ENCODE measurements around the gene RASGRF2.
"Not testable (repeated sequence)": the region's sequence is repeated elsewhere in the genome, so short reads cannot be mapped to it uniquely, and the experiment has no call there.

Gene RASGRF2

DNA sequence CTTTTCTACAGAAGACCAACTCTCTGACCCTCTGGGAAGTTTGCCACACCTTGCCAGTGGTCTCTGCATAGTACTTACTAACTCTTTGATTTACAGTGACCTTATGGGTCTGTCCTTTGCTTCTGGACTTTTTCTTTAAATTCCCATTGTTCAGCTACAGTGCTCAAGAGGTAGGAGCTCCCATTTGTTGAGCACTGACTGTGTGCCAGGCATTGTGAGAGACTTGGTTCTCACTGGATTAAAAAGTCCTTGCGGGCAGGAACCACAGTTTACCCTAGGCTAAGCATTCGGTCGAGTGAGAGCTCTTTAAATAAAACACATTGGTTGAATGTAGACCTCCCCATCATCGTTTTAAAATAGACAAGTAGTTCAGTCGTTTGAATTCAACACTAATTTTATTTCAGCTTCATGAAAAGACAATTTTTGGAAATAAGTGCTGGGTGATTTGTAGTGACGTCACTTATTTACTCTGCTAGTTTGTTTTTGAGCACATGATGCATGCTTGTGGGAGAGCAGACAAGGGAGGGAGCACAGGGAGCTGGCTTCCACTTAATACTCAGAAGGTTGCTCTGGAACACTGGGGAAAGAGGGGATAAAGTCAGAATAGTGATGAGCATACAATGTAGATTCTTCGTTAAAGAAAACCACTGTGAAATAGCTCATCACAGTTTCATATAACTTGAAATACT, 27.1 kb downstream of the RASGRF2 start:
- DNase-seq = no peak

- no peak for DNase-seq
Measured at GRCh38 chr5:80988419-80988935, 28.3 kb downstream of the RASGRF2 start.

DNA sequence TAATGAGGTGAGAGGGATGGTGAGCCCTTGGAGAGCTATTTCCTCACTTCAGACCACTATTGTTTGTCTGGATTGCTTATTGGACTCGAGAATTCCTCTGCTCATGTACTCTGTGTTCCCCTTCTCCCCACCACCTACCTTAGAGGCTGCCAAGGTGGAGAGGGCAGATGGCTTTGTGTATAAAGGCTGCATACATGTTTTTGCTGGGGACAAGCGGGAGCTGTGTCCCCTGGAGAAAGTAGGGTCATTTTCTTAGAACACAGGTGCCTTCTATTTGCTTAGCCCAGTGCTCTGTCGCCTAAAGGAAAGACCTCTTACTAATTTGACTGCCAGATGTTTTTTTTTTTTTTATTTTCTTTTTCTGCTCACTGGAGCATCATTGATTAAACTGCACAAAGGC, 29.7 kb downstream of the RASGRF2 start:
- DNase-seq = no peak

- DNase-seq = no peak
Measured at GRCh38 chr5:80990527-80990926, 30.4 kb downstream of the RASGRF2 start.

DNA sequence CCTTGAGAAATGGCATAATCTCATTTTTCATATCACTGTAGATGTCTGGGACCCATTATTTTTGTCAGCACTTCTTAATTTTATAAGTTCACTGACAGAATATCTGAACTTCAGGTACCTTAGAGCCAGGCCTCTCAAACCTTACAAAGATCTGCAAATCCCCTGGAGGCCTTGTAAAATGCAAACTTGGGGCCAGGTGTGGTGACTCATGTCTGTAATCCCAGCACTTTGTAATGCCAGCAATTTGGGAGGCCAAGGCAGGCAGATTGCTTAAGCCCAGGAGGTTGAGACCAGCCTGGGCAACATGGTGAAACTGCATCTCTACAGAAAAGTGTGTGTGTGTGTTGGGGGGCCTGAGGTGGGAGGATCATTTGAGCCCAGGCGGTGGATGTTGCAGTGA, 30.8 kb downstream of the RASGRF2 start:
- DNase-seq = no peak

DNA sequence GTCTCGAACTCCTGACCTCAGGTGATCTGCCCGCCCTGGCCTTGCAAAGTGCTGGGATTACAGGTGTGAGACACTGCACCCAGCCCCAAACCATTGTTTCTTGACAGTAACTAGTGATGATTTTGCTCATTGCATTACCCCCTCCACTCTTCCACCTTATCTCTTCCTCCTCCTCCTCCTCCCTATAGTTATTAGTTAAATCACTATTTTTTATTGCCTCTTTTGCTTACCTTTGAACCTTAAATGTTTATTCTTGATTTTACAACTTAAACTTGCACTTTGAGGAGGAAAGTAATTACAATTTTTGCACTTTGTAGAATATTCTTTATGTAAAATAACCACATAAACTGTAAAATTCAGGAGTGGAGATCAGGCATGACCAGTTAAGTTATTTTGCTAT, 35.7 kb downstream of the RASGRF2 start:
- DNase-seq = no peak

GRCh38 chr5:80998590-80998979, 38.4 kb downstream of the RASGRF2 start:
- no peak for DNase-seq

DNA sequence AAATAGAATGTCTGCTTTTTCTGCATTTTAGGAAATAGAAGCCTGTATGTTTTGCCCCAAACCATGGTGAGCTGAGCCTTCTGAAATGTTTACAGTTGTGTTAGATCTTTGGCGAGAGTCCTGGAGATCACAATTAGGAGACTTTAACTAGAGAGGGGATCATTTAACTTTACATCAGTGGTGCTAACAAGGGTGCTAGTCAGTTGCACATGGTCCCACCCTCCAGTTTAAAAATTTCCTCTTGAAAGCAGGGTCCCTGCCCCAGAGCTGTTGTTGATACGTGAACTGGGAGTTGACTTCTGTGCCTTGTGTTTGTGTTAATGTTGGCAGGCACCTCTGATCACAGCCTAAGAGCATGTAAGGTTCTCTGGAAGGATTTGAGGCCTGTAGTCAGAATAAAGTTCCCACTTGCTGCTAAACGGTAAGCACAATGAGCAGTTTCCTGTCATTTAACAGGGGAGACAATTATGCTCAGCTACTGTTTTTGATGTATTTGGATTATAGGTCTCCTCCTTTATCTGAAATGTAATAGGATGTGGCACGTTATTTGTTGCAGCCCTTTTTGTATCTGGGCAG, 43.7 kb downstream of the RASGRF2 start:
- no peak for DNase-seq

- no peak for DNase-seq
Measured at GRCh38 chr5:81005708-81006107, 45.5 kb downstream of the RASGRF2 start.

DNA sequence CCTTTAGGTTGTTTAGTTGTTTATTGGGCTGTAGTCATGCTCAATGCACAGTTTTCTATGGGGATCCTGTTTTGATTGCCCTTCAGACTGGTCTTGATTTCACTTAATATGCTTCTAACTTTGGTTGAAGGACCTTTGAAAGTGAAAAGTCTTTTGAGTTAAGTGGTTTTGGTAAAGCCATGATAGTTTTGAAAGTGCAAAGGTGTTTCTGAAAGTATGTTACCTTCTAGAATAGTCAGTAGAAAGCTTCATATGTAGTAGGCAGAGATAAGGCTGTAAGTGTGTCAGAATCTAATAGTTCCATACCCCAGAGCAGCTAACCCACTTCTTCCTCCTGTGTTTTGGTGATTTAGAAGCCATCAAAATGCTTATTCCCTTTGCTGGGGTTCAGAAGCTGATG, 46.1 kb downstream of the RASGRF2 start:
- no peak for DNase-seq

GRCh38 chr5:81006947-81007636, 46.9 kb downstream of the RASGRF2 start:
- DNase-seq = no peak

DNA sequence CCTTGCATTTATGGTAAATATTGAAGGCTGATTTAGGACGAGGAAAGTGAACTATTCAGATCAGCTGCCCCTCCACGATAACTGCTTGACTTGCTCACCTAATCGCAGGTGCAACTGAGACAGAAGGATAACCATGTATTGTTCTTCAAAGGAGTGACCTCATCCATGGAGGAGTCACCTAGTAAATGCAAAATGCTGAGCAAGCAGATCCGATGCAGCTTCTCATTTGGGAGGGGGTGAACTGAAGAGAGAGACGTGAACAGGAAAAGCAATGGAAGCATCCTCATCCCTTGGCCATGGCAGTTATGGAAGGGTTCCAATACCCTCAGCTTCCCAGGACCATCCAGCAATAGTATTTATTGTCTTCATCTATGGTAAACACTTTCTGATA, 47.5 kb downstream of the RASGRF2 start:
- DNase-seq = no peak

DNA sequence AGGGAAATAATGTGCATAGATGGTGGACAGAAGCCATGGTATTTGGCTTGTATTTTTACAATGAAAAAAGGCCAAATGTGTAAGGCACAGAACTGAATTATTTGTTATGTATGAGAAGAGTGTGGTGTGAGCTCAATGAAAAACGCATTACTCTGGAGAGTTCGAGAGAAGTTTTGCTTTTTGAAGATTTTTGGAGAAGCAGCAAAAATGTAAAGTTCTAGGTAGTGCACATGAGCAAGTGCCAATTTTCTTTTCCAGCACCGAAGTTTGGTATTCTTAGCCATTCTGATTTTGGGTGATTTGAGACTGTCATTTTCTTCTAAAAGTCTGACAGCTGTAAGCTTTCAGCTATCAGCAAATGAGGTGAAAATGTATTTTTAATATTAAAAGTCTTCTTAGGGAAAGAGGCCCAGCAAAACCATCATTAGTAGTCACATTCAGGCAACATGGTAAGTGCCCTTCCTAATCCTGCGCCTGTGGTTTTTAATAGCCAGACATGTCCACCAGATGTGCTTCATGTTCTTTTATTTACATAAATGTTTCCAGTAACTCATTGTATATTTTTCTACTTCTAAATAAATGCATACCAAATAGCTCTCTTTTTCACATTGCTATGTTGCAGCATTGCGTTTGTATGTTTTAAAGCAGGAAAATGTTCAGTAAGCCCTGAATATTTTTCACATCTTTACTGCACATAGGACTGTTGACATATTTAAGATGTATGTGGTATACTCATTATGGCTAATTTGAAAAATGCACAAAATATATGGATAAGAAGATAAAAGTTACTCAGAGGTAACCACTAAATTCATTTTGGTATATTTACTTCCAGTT, 50.4 kb downstream of the RASGRF2 start:
- DNase-seq = no peak

DNA sequence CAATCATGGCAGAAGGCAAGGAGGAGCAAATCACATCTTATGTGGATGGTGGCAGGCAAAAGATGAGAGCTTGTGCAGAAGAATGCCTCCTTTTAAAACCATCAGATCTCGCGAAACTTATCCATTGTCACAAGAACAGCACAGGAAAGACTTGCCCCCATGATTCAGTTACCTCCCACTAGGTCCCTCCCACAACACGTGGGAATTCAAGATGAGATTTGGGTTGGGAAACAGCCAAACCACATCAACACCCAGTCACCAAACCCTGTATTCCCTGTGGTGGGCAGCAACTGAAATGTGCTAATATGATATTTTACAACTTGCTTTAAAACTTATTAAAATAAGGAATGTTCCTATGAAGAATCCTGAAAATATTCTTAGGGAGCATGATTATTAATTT, 54.2 kb downstream of the RASGRF2 start:
- no peak for DNase-seq

- no peak for DNase-seq
Measured at GRCh38 chr5:81016116-81016515, 56.0 kb downstream of the RASGRF2 start.

GRCh38 chr5:81017320-81017719, 57.2 kb downstream of the RASGRF2 start:
- no peak for DNase-seq

DNA sequence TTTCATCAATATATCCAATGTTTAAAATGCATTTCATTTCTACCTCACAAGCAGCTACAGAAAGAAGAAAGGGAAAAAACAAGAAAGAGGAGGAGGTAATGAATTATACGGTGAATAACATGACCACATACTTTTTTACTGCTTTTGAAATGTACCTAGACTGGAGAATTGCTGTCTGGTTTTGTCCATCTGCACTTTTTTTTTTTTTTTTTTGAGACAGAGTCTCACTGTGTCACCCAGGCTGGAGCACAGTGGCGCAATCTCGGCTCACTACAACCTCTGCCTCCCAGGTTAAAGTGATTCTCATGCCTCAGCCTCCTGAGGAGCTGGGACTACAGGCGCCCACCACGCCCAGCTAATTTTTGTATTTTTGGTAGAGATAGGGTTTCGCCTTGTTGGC, 58.4 kb downstream of the RASGRF2 start:
- DNase-seq = not testable (repeated sequence)

DNA sequence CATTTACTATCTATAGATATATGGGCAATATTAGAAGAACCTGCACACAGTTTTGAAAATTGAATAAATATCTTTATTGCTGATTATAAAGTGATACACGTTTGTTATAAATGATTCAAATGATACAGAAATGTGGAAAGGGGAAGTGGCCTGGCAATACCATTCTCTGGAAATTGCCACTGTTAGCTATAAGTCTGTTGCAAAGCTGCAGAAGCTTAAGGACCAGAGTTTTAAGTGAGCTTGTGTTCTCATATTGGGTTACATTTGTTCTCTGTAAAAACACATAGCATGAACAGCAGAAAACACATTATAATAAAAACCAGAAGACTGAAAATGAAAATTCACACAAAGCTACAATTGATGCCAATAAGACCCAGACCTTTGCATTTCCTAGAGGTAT, 59.6 kb downstream of the RASGRF2 start:
- no peak for DNase-seq

DNA sequence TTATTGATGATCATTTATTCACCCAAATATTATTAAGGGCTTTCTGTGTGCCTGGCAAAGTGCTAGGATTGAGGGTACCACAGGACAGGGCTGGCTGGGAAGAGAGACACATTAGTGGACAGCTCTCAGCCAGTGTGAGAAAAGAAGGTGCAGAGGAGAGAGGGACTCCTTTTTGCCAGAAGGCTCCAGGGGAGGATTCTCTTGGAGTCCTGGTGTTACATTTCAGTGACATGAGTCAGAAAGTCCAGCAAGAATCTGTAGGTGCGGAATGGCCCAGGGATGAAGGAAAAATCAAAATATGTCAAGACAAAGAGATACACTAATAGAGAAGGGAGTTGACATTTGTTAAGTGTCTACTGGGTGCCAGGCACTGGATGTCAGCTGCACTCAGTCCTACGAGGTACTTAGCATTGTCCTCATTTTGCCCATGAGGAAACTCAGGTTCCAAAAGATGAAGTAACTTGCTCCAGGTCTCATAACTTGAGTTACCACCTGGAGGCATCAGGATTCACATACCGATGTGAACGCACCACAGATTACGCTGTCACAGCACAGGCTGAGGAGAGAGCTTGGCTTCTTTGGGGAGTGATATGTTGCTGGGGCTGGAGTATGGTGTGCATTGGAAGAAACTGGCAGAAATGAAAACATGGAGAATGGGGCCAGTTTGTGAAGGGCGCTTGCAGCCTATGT, 60.5 kb downstream of the RASGRF2 start:
- DNase-seq = no peak

DNA sequence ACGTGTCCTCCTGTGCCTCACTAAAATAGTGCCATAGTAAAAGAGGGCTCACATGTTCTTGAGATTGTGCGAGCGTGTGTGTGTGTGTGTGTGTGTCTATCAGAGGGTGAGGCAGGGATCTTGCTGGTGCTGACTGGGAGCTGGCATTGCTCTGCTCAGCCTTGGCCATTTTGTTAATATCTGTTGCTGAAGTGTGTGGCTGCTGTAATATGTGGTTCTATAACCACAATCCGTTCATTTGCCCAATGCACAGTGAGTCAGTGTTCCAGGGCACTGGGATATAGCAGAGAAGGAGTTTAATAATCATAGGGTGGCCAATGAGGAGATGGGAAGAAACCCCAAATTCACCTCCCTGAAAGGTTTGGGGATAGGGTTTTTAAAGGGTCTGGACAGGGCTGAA, 61.3 kb downstream of the RASGRF2 start:
- DNase-seq = no peak

DNA sequence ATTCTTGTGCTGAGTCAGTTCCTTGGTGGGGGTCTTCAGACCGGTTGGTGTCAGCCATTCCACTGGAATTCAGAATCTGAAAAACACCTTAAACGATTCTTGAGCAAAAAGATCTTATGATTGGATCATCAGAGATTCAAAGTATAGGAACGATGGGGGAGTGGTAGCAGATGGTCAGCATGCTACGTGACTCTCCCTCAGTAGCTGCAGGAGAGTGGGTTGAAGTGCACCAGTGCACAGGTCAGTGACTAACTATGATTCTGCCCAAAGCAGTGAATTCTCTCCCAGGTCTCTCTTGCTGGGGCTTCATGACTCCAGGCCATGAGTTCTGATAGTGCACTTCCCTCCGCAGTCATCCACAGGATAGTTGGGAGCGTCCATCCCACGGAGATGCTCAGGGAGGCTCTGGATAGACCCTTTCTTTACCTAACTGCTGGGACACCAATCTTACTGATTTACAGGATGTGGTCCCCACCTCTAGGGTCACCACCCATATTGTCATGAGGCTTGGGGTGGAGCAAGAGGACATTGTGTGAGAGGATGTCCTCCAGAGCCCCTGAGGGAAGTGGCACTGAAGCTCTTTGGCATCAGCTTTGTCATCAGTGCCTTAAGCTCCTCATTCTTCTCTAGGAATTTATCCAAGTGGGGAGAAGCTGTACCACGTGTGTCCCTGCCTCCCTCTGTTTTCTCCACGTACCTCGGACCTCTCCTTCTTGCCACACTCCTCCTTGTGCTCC, 62.0 kb downstream of the RASGRF2 start:
- no peak for DNase-seq

- no peak for DNase-seq
Measured at GRCh38 chr5:81022688-81023084, 62.5 kb downstream of the RASGRF2 start.
